Jurkat, Clone E6-1 (cell line): Measurements from ENCODE around the gene ABCF1.

Experiments used
- DNase-seq: peaks from one replicate; pipeline ENCODE4 v3.0.0-alpha.2; 2011; ENCODE audit warnings: low read depth, low spot score
- H3K4me3 ChIP-seq: 2 replicates; pipeline ENCODE4 v1.5.1; 2011; ENCODE audit warnings: mild to moderate bottlenecking, low read length, control low read depth, moderate library complexity

The ABCF1 gene

DNA sequence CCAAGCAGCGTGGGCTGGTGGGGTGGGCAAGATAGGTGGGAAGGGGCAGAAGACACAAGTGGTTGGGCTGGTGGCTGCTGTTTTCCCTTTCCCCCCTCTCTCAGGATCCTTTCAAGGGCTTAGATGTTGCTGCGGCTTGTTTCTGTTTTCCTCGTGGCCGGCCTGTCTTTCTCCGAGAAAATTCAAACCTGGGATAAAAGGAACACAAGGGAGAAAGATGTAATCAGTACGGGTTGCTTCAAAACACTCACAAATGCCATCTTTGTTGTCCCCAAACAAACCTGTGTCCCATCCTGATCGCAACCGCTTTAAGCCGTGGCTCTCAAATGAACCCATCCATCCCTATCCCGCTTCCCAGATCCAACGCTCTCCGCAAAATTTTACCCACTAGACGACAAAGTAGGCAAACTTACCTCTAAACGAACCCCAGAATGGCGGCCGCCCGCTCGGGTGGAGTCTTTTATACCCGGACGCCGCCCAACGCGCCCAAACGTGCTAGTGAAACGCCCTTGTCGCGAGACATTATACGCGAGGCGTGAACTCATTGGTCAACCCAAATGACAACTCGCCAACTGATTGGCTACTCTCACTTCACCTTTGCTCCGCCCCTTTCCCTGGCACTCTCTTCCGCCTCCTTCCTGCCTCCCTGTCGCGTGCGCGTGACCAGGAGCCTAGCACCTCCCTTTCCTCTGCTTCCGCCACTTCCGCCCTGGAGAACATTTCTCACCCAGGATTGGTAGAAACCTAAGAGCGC is 45.7 kb downstream of the ABCF1 start, which contains the start of gene PPP1R10:
TSS of gene PPP1R10 (minus strand) at position 433 of the 754 bp plus-strand sequence. CDS start 7,299 bp downstream, outside the sequence.
- H3K4me3 ChIP-seq: peak within 1 kb of the TSS; percentile 96
- DNase-seq: peak; percentile 100

DNA sequence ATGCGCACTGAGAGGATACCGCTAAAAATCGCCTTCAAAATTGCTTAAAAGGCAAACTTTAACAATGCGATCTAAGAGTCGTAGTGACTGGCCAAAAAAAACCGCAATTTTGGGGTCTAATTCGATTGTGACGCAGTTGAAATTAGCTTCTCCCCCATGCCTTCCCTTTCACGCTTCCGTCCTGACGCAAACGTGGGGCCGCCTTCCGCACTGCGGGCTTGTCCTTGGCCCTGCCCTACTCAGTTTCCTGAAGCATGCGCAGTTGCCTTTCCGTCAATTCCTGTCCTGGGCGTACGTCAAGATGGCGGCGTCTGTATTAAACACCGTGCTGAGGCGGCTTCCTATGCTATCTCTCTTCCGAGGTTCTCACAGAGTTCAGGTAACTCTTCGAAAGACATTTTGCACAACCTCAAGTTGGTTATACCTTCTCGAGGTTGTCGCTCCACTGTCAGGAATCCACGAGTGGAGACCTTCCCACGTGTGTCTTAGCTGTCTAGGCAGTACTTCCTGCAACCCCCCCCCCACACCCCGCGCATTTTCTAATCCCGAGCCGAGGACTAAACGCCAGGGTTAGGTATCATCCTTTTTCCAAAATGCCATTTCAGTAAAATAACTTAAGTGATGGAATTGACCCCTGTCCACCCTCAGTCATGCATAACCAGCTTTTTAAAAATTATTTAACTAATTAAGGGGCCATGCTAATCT is 46.5 kb downstream of the ABCF1 start, which contains the start of gene MRPS18B:
TSS of gene MRPS18B (plus strand) at position 276 of the 705 bp plus-strand sequence. CDS start at position 302, 26 bp downstream.
- H3K4me3 ChIP-seq: peak within 1 kb of the TSS; percentile 96
- peak; percentile 98 for DNase-seq

DNA sequence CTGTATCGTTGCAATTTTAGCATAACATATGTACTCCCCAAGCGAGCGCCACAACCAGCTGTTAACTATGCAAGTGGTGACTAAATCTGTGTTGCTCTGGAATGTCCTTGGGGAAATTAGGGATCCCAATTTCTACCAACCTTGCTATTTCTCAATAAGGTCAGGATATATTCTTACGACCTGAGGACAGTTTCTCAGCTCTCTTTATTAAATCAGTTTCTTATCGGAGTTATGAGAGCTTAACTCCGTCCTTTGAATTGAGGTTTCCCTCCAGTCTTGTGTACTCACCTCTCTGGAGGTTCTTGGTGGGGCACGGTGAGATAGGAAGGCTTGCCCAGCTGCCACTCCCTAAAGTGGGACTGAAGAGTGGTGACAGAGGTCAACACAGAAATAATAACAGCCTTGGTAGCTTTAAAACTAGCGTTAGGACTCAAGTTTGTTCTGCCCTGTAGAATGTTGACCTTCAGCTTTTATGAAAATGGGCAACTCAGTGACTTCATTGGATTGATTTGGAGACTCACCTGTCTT is 47.1 kb downstream of the ABCF1 start:
- no peak for DNase-seq
- peak overlapping the region; percentile 68 for H3K4me3 ChIP-seq

DNA sequence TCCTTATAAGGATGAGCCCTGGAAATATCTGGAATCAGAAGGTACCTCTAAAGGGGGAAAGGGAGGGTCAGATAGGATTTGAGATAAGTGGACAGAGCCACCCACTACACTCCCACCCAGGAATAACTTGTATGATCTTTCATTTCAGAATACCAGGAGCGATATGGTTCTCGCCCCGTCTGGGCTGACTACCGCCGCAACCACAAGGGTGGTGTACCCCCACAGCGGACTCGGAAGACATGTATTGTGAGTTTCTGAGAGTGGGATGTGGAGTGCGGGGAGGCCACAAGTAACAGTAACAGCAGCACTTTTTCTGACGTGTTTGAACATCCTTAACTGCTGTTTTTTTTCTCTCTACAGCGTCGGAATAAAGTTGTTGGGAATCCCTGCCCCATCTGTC is 48.3 kb downstream of the ABCF1 start:
- H3K4me3 ChIP-seq: no peak overlapping the region
- no peak for DNase-seq

DNA sequence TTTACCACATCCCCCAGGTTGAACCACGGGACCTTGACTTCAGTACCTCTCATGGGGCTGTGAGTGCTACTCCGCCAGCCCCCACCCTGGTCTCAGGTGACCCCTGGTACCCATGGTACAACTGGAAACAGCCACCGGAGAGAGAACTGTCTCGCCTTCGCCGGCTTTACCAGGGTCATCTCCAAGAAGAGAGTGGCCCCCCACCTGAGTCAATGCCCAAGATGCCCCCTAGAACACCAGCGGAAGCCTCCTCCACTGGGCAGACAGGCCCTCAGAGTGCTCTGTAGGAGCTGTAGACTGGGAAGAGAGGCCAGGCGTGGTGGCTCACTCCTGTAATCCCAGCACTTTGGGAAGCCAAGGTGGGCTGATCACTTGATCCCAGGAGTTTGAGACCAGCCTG is 54.3 kb downstream of the ABCF1 start:
- H3K4me3 ChIP-seq: no peak overlapping the region
- DNase-seq: no peak

DNA sequence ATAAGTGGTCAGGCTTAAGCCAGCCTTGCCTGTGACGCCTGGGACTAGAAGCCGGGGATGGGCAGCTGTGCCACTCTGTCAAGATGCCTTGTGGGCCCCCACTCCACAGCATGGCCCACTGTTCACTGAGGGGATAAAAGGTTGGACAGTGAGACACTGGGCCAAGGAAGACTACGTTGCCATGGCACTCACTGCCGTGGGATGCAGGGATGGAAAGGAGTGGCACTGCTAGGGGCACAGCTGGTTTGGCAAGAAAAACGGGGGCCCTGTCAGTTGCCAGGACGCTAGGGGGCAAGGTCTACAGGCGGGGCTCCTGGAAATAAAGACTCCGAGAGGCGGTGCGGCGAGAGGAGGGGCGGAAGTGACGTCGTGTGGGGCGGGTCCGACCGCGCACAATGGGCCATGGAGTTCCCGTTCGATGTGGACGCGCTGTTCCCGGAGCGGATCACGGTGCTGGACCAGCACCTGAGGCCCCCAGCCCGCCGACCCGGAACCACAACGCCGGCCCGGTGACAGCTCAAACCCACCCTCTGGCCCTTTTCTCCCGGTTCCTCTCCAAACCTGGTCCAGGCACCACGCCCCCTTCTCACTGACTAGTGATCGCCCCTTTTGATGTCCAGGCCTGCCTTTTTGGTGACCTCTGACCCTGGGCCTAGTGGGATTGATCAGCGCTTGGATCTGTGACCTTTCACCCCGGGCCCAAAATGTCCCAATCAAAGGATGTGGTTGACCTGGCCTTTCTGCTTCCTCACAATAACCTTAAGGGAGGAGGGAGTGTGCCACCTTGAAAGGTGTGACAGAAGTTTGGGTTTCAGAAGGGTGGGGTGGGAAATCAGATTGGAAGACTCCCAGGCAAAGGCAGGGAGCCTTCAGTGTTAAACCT is 55.5 kb downstream of the ABCF1 start, which contains the start of gene ATAT1:
TSS of gene ATAT1 (plus strand) at position 391 of the 883 bp plus-strand sequence.
- DNase-seq: peak; percentile 70
- peak within 1 kb of the TSS; percentile 76 for H3K4me3 ChIP-seq

DNA sequence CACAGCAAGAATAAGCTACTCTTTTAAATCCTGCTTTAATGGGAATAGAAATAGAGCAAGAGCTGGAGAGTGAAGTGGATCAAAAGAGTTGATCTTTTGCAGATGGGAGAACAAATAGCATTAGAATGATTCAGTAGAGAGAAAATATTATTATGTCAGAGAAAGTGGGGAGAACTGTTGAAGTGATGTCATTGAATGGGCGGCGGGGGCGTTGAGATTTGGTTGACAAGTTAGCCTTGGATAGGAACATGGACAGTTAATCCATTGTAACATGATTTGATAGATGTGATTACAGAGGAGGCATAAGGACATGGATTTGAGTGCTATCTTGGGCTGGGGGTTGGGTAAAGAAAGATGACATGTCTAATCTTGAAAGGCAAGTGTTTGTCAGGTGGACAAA is 64.6 kb downstream of the ABCF1 start:
- no peak overlapping the region for H3K4me3 ChIP-seq
- DNase-seq: no peak

DNA sequence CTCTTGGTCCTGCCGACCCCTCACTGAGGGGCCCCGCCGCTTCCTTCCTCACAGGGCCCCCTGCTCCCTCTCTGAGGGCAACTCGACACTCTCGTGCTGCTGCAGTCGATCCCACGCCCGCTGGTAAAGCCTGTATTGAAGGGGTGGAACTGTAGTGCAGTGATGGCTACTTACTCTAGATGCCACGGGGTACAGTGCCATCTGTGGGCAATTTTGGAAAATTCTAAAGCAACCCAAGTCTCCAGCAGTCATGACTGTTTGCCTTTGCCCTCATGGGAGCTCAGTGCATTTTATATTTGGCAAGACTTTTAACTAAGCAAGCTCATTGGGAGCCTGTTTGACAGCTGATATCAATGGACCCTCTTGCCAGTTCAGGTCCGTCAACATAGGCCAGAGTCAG is 69.2 kb downstream of the ABCF1 start:
- DNase-seq: no peak
- H3K4me3 ChIP-seq: no peak overlapping the region

DNA sequence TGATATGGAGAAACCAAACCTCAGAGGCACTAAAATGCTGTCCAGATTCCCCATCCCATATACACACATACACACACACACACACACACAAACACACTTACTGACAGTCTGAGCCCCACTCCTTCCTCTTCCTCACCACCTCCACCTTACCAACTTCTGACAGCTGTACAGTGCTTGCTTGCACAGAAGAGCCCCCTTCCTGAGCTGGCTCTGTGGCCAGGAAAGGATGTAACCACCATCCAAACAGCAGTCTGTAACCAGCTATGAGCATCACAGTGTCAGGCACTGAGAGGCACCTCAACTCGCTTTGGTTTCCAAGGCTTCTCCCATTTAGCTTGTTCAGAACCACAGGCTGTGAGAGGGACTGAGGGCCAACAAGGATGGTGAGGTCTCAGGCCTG is 69.8 kb downstream of the ABCF1 start:
- DNase-seq: peak; percentile 70
- H3K4me3 ChIP-seq: no peak overlapping the region
